PC-3 (cell line): ENCODE measurements around the gene CD2. TPM values are rescaled to one million over a fixed set of nuclear protein-coding genes. Genes with fewer than 3 reads are reported as not detected.

Experiments used
- ATAC-seq: fragments of 200-7000 bp; cut with Tn5 transposase; 2 replicates; pipeline ENCODE4 v1.9.1; 2020; ENCODE audit warnings: mild to moderate bottlenecking, moderate library complexity
- BruUV-seq: library from RNA; stranded (reverse); fragments of 400-500 nt; replicated peaks from 2 replicates; lab custom pipeline; 2021; lab: Mats Ljungman, UMichigan
- CTCF ChIA-PET: fragments of 300-600 bp; sonication (Branson Sonifier 250); formaldehyde crosslinking; loops from one replicate; lab custom pipeline; 2022; ENCODE audit warnings: antibody characterized with exemption; lab: Charles Lee
- POLR2A ChIA-PET: fragments of 300-600 bp; sonication (Branson Sonifier 250); formaldehyde crosslinking; loops from one replicate; lab custom pipeline; 2022; ENCODE audit warnings: antibody characterized with exemption; ENCODE audit not compliant: unreplicated experiment; lab: Charles Lee
- DNase-seq: peaks from one replicate; pipeline ENCODE4 v3.0.0-alpha.2; 2015
- H2AFZ ChIP-seq: fragments of 300-600 bp; sonication (generic); 2 replicates; pipeline ENCODE4 v1.6.0; 2016; ENCODE audit warnings: antibody characterized with exemption, low read length
- H3F3A ChIP-seq: fragments of 300-600 bp; sonication (generic); one replicate; pipeline ENCODE4 v1.6.0; 2017; ENCODE audit warnings: antibody characterized with exemption, low read length, control low read depth, mild to moderate bottlenecking; ENCODE audit not compliant: unreplicated experiment
- H3K27ac ChIP-seq: fragments of 300-600 bp; sonication (generic); 2 replicates; pipeline ENCODE4 v1.5.1; 2016; ENCODE audit warnings: mild to moderate bottlenecking, low read length
- H3K27me3 ChIP-seq: fragments of 300-600 bp; sonication (generic); 2 replicates; pipeline ENCODE4 v1.6.1; 2016; ENCODE audit warnings: low read length, mixed read lengths
- H3K36me3 ChIP-seq: fragments of 300-600 bp; sonication (generic); 2 replicates; pipeline ENCODE4 v1.6.1; 2016; ENCODE audit warnings: low read depth, mixed run types, low read length, mixed read lengths
- H3K4me1 ChIP-seq: fragments of 300-600 bp; sonication (generic); 2 replicates; pipeline ENCODE4 v1.5.1; 2016; ENCODE audit warnings: low read length; ENCODE audit not compliant: insufficient read depth
- H3K4me2 ChIP-seq: fragments of 300-600 bp; sonication (generic); 2 replicates; pipeline ENCODE4 v1.6.0; 2016; ENCODE audit warnings: low read length
- H3K4me3 ChIP-seq: fragments of 300-600 bp; sonication (generic); 2 replicates; pipeline ENCODE4 v1.5.1; 2016; ENCODE audit warnings: mild to moderate bottlenecking, low read length, mixed read lengths
- H3K79me2 ChIP-seq: fragments of 300-600 bp; sonication (generic); 2 replicates; pipeline ENCODE4 v1.6.1; 2017; ENCODE audit warnings: low read length, mixed read lengths
- H3K9ac ChIP-seq: fragments of 300-600 bp; sonication (generic); 2 replicates; pipeline ENCODE4 v1.6.0; 2016; ENCODE audit warnings: mild to moderate bottlenecking, low read length
- H3K9me2 ChIP-seq: fragments of 300-600 bp; sonication (generic); replicated peaks from 2 replicates; pipeline ENCODE4 v1.6.1; 2016; ENCODE audit warnings: mixed run types, low read length, mixed read lengths
- H3K9me3 ChIP-seq: fragments of 300-600 bp; sonication (generic); 2 replicates; pipeline ENCODE4 v1.6.1; 2016; ENCODE audit warnings: low read length, mixed read lengths
- H4K20me1 ChIP-seq: fragments of 300-600 bp; sonication (generic); 2 replicates; pipeline ENCODE4 v1.6.1; 2016; ENCODE audit warnings: low read length, mixed read lengths
- EZH2 ChIP-seq: fragments of 300-600 bp; sonication (generic); IDR thresholded peaks from one replicate; pipeline ENCODE4 v1.6.1; 2017; ENCODE audit warnings: antibody characterized with exemption, mild to moderate bottlenecking, low read length; ENCODE audit not compliant: unreplicated experiment
- EZH2phosphoT487 ChIP-seq: fragments of 300-600 bp; sonication (generic); IDR thresholded peaks from 2 replicates; pipeline ENCODE4 v1.6.1; 2018; ENCODE audit warnings: mild to moderate bottlenecking, antibody characterized with exemption, low read length, borderline replicate concordance
- intact Hi-C: fragments of 100-400 bp; cut with micrococcal nuclease; formaldehyde crosslinking; loops from 2 replicates; pipeline ENCODE4 v1.9.0; 2023
- total RNA-seq: library from RNA; depleted of rRNA; stranded (reverse); fragments of >200 nt; gene quantifications from 2 replicates; pipeline ENCODE4 v1.2.3, GENCODE V29; 2014
- TF ChIP-seq, protein P1 (sequence below): fragments of 300-600 bp; sonication (generic); conservative IDR thresholded peaks from 2 replicates; pipeline ENCODE4 v1.5.1; 2017; ENCODE audit warnings: antibody characterized with exemption, low read depth, mild to moderate bottlenecking, low read length

The CD2 gene
- total RNA-seq, 1 experiment from 2014 or later = not detected

DNA sequence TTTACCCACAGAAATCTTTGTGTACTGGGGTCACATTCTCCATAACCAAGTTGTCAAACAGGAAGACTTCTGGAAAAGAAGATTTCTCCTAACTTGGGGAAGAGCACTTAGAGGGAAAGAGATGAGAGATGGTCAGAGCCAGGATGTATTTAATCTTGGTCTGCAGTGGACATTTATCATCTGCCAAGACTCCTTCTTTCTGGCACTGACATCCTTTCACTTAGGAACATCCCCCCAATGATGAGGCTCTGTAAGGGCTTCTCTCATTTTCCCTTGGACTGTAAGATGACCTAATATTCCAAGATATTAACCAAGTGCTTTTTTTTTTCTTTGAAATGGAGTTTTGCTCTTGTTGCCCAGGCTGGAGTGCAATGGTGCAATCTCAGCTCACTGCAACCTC, 47.4 kb upstream of the CD2 start:
- no peaks in the 10 kb centered on the region for H3K9me3 ChIP-seq
- no peak for TF ChIP-seq EZH2
- POLR2A ChIA-PET = no interaction called here
- no peaks in the 10 kb centered on the region for H3F3A ChIP-seq
- no peaks in the 10 kb centered on the region for H4K20me1 ChIP-seq
- ATAC-seq (no peak), DNase-seq (no peak)
- no peaks in the 10 kb centered on the region for H3K9me2 ChIP-seq
- no peak overlapping the region for H3K9ac ChIP-seq
- no peak overlapping the region for H3K4me2 ChIP-seq
- no peaks in the 10 kb centered on the region for H3K36me3 ChIP-seq
- H2AFZ ChIP-seq = no peak overlapping the region
- no peak overlapping the region for H3K27ac ChIP-seq
- BruUV-seq = no TSS peak
- H3K4me1 ChIP-seq = no peaks in the 10 kb centered on the region
- no peaks in the 10 kb centered on the region for H3K27me3 ChIP-seq
- H3K79me2 ChIP-seq = no peaks in the 10 kb centered on the region
- CTCF ChIA-PET = no interaction called here
- H3K4me3 ChIP-seq = no peak overlapping the region
- intact Hi-C loops = no loop called here

DNA sequence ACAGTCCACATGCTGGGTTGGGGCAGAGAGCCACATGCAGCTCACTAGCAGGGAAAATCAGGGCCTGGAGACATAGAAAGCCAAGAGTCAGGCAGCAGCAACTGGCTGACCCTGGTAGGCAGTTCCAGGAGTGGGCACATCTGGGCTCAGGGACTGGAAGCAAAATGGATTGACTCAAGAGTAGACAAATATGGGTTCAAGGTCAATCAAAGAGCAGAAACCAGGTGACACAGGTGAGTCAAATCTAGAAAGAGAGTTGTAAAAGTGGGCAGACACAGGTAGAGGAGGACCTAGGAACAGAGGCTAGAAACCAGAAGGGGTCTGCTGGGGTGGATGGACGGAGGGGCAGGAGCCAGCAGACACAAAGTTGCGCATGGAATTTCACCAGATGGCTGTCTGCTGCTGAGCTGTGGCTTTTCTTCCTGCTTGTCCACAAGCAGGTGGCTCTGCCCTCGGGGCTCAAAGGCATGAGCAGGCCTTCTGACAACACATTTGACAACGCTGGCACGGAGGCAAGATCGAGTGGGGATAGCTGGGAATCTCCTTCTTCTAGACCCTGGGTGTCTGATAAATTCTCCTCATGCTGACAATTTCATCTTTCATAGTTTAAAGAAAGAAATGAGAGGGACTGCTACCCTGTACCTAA, 45.9 kb upstream of the CD2 start:
- Histone ChIP-seq H3K36me3 (no peaks in the 10 kb centered on the region), H3K27me3 (no peaks in the 10 kb centered on the region), H3K4me2 (no peak overlapping the region), H3F3A (no peaks in the 10 kb centered on the region), H3K9me2 (no peaks in the 10 kb centered on the region), H3K4me3 (no peak overlapping the region), H3K79me2 (no peaks in the 10 kb centered on the region), H2AFZ (no peak overlapping the region), H3K4me1 (no peaks in the 10 kb centered on the region), H3K9ac (no peak overlapping the region), H3K27ac (no peak overlapping the region), H3K9me3 (no peaks in the 10 kb centered on the region), H4K20me1 (no peaks in the 10 kb centered on the region)
- ChIA-PET POLR2A (no interaction called here), CTCF (no interaction called here)
- no TSS peak for BruUV-seq
- TF ChIP-seq EZH2phosphoT487 = no peak
- TF ChIP-seq EZH2 = no peak
- TF ChIP-seq, protein P1, sequence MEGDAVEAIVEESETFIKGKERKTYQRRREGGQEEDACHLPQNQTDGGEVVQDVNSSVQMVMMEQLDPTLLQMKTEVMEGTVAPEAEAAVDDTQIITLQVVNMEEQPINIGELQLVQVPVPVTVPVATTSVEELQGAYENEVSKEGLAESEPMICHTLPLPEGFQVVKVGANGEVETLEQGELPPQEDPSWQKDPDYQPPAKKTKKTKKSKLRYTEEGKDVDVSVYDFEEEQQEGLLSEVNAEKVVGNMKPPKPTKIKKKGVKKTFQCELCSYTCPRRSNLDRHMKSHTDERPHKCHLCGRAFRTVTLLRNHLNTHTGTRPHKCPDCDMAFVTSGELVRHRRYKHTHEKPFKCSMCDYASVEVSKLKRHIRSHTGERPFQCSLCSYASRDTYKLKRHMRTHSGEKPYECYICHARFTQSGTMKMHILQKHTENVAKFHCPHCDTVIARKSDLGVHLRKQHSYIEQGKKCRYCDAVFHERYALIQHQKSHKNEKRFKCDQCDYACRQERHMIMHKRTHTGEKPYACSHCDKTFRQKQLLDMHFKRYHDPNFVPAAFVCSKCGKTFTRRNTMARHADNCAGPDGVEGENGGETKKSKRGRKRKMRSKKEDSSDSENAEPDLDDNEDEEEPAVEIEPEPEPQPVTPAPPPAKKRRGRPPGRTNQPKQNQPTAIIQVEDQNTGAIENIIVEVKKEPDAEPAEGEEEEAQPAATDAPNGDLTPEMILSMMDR = no peak
- DNase-seq (peak; percentile 44), ATAC-seq (0 out of 2 replicates have a peak, but pooled peaks have one; percentile 15)
- intact Hi-C loops = no loop called here

DNA sequence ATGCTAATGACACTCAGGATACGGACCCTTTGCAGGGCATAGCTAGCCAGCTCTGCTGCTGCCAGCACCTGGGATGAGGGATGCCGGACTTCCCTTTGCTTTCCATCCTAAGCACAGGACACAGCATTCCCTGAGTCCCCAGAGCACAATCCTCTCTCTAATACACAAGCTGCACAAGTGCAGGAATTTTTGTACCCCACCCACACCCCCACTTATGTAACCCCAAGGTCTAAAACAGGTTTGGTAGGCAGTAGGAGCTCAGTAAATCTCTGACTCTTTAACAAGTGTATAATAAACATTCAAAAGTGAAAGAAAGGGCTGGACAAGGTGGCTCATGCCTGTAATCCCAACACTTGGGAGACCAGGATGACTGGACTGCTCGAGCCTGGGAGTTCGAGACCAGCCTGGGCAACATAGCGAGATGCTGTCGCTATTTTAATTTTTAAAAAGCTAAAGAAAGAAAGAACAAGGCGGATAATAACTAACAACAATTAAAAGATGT, 44.5 kb upstream of the CD2 start:
- no peaks in the 10 kb centered on the region for H3F3A ChIP-seq
- ATAC-seq (no peak), DNase-seq (no peak)
- H3K4me1 ChIP-seq = no peaks in the 10 kb centered on the region
- intact Hi-C loops = no loop called here
- H4K20me1 ChIP-seq = no peaks in the 10 kb centered on the region
- no peak overlapping the region for H3K27ac ChIP-seq
- no peak overlapping the region for H2AFZ ChIP-seq
- no peaks in the 10 kb centered on the region for H3K36me3 ChIP-seq
- ChIA-PET CTCF (no interaction called here), POLR2A (no interaction called here)
- TF ChIP-seq, protein P1 = no peak
- no peak for TF ChIP-seq EZH2
- TF ChIP-seq EZH2phosphoT487 = no peak
- no TSS peak for BruUV-seq
- H3K27me3 ChIP-seq = no peaks in the 10 kb centered on the region
- no peak overlapping the region for H3K4me2 ChIP-seq
- H3K79me2 ChIP-seq = no peaks in the 10 kb centered on the region
- no peak overlapping the region for H3K4me3 ChIP-seq
- H3K9me3 ChIP-seq = no peaks in the 10 kb centered on the region
- no peaks in the 10 kb centered on the region for H3K9me2 ChIP-seq
- H3K9ac ChIP-seq = no peak overlapping the region
